Right lobe of liver (tissue), 4 donors: ENCODE data around the gene SUCNR1.

Experiments
- POLR2A ChIP-seq: fragments of 450-650 bp; IDR thresholded peaks from one replicate; pipeline ENCODE4 v1.6.1; 2017; ENCODE audit warnings: antibody characterized with exemption, mild to moderate bottlenecking
- TF ChIP-seq, protein P1 (sequence below), 4 donors: fragments of 200-600 bp in 3 of 4; fragments of 450-650 bp in 1 of 4; IDR thresholded peaks; one replicate each; pipeline versions ENCODE4 v1.5.1 to v1.8.0; 2016 to 2022; ENCODE audit warnings: antibody characterized with exemption in 4 of 4, mild to moderate bottlenecking in 2 of 4
- donor health status: DM: no; HTN: no; CAD: no.
- donor health status: DM: no; HTN: no; CAD: no.
- donor health status: DM: no; HTN: yes; CAD: no.

DNA sequence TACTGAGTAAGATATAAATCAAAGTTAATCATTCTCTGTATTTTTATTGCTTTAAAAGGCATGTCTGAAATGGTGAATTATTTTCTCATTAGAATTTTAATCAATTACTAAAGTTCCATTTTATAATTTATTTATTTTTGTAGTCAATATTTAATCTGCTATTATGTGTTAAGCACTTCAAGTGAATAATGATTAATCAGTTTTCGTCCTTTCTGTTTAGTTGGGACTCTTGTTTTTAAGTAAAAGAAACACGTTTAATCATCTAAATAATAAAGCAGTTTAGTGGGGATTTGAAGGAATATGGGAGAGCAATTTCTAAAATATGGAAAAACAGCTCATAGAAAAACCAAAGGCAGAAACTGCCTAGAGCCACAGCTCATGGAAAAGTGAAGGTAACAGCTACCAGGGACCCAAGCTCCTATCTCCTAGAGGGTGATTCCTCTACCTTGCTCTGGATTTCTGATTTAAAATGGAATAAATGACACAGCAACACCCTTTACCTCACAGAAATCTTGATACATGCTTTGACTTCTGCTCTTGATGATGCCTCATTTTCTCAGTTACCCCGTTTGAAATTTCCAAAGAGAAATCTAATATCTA lies 28.0 kb upstream of the SUCNR1 start:
- TF ChIP-seq, protein P1, sequence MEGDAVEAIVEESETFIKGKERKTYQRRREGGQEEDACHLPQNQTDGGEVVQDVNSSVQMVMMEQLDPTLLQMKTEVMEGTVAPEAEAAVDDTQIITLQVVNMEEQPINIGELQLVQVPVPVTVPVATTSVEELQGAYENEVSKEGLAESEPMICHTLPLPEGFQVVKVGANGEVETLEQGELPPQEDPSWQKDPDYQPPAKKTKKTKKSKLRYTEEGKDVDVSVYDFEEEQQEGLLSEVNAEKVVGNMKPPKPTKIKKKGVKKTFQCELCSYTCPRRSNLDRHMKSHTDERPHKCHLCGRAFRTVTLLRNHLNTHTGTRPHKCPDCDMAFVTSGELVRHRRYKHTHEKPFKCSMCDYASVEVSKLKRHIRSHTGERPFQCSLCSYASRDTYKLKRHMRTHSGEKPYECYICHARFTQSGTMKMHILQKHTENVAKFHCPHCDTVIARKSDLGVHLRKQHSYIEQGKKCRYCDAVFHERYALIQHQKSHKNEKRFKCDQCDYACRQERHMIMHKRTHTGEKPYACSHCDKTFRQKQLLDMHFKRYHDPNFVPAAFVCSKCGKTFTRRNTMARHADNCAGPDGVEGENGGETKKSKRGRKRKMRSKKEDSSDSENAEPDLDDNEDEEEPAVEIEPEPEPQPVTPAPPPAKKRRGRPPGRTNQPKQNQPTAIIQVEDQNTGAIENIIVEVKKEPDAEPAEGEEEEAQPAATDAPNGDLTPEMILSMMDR (IDR thresholded peaks at IDR 0.05), result no peak
- TF ChIP-seq POLR2A, result no peak
